NCI-H526 (cell line): Measurements from ENCODE around the gene CAMK2B.

Experiments used
- DNase-seq, 2 experiments: peaks; one replicate each; lab custom pipeline; 2025; lab: John Stamatoyannopoulos, UW

CAMK2B gene

GRCh38 chr7:44308596-44309270 lies 16.7 kb downstream of the CAMK2B start:
- no peak for DNase-seq

- no peak for DNase-seq
Measured at GRCh38 chr7:44307905-44308595, 17.3 kb downstream of the CAMK2B start.

- DNase-seq, result peak; percentile 24 to 53
Measured at GRCh38 chr7:44307301-44307900, 18.0 kb downstream of the CAMK2B start.

GRCh38 chr7:44306606-44307005 lies 18.8 kb downstream of the CAMK2B start:
- DNase-seq, result no peak

- DNase-seq, result no peak
Measured at GRCh38 chr7:44305564-44306507, 19.6 kb downstream of the CAMK2B start.

GRCh38 chr7:44294325-44295069 lies 30.9 kb downstream of the CAMK2B start:
- no peak for DNase-seq

GRCh38 chr7:44293561-44294324 lies 31.7 kb downstream of the CAMK2B start:
- no peak for DNase-seq

- DNase-seq, result no peak
Measured at GRCh38 chr7:44292876-44293560, 32.4 kb downstream of the CAMK2B start.

GRCh38 chr7:44292420-44292817 lies 33.0 kb downstream of the CAMK2B start:
- no peak for DNase-seq

GRCh38 chr7:44291733-44292419 lies 33.5 kb downstream of the CAMK2B start:
- DNase-seq, result no peak

- DNase-seq, result no peak
Measured at GRCh38 chr7:44291066-44291732, 34.2 kb downstream of the CAMK2B start.

GRCh38 chr7:44290252-44290620 lies 35.2 kb downstream of the CAMK2B start:
- DNase-seq, result no peak

- DNase-seq, result no peak
Measured at GRCh38 chr7:44289341-44290251, 35.8 kb downstream of the CAMK2B start.

- no peak for DNase-seq
Measured at GRCh38 chr7:44288811-44289340, 36.5 kb downstream of the CAMK2B start.

- DNase-seq, result no peak
Measured at GRCh38 chr7:44288381-44288685, 37.1 kb downstream of the CAMK2B start.

GRCh38 chr7:44287488-44288380 lies 37.7 kb downstream of the CAMK2B start:
- DNase-seq, result no peak
